ENCODE measurements around the gene CERS4.
"Not testable (repeated sequence)": the region's sequence is repeated elsewhere in the genome, so short reads cannot be mapped to it uniquely, and the experiment has no call there.

- not testable (repeated sequence) for TF ChIP-seq ATF2 (IDR thresholded peaks at IDR 0.05; ENCODE audit: low read length); GABPA (IDR thresholded peaks at IDR 0.05; ENCODE audit: borderline replicate concordance, insufficient read depth, low read length); RFX5 (IDR thresholded peaks at IDR 0.05; ENCODE audit: borderline replicate concordance, low read depth, low read length); TAF1 (IDR thresholded peaks at IDR 0.05; ENCODE audit: low read depth, low read length); POLR2AphosphoS5 (IDR thresholded peaks at IDR 0.05; ENCODE audit: low read depth, low read length)
- peak in 1 of 2 experiments; percentile 13; a peak in 1 of 3 replicates for TF ChIP-seq POLR2A (IDR thresholded peaks at IDR 0.05; ENCODE audit: control extremely low read depth in 1 of 2, low read depth in 2 of 2, low read length in 2 of 2)
These were observed 55.1 kb downstream of the CERS4 start for GRCh38 chr19:8264248-8264647.
